ENCODE data around the gene SLC8A3. TPM values are rescaled to one million over a fixed set of nuclear protein-coding genes. Genes with fewer than 3 reads are reported as not detected.

Gene SLC8A3
- polyA plus RNA-seq, 1 of the 3 experiments (the other 2 are of a cell fraction): 0.26 TPM

- DNase-seq: no peak
- TF ChIP-seq REST (IDR thresholded peaks at IDR 0.05; ENCODE audit: low read depth, low read length) (no peak), FOXM1 (IDR thresholded peaks at IDR 0.05; ENCODE audit: low read depth) (no peak)
- H3K27me3 ChIP-seq (ENCODE audit: insufficient read depth): no peaks in the 10 kb centered on the region
- peaks cover 0 to 8% of the 10 kb centered on the region in 2 experiments for H3K36me3 ChIP-seq (replicated peaks in 1 of 2; ENCODE audit: control insufficient read depth in 1 of 2, insufficient read depth in 2 of 2, low read length in 1 of 2)
- ChIA-PET POLR2A (interaction anchor here (0.6 kb wide), 1 partner anchor 23 kb away, joined by 3 read pairs; no protein-coding TSS in a partner anchor), CTCF (interaction anchor here (2.3 kb wide), 1 partner anchor 18 kb away, joined by 9 read pairs; no protein-coding TSS in a partner anchor)
- no peaks in the 10 kb centered on the region for H4K20me1 ChIP-seq (ENCODE audit: insufficient read depth)
- no peaks in the 10 kb centered on the region for H3K79me2 ChIP-seq (ENCODE audit: insufficient read depth)
- H3K4me1 ChIP-seq (ENCODE audit: control insufficient read depth in 1 of 2, insufficient read depth in 2 of 2, low read depth in 1 of 2, low read length in 1 of 2): peaks cover 0 to 44% of the 10 kb centered on the region in 2 experiments; a peak in 2 of 4 replicates
- no peaks in the 10 kb centered on the region for H3K9me3 ChIP-seq
- 0% methylated on average over 1 of the region's 1 CpG for WGBS (ENCODE audit: low lambda C conversion rate)
- no peaks in the 10 kb centered on the region for H3K9me2 ChIP-seq
- no peak overlapping the region for H2AFZ ChIP-seq (ENCODE audit: low read depth)
- H3K4me2 ChIP-seq: no peak overlapping the region
- no peak overlapping the region for H3K9ac ChIP-seq
- H3F3A ChIP-seq (replicated peaks; ENCODE audit: insufficient read depth): no peaks in the 10 kb centered on the region
- H3K4me3 ChIP-seq (ENCODE audit: low read depth in 2 of 2, low read length in 1 of 2): no peak overlapping the region
- H3K27ac ChIP-seq (ENCODE audit: low read depth in 2 of 2, low read length in 1 of 2): peak overlapping the region in 1 of 2 experiments; percentile 97; a peak in 2 of 4 replicates
These were observed 8.0 kb downstream of the SLC8A3 start for GRCh38 chr14:70180718-70181117.

GRCh38 chr14:70177081-70177800 lies 11.5 kb downstream of the SLC8A3 start:
- no peak for TF ChIP-seq IRF3 (IDR thresholded peaks at IDR 0.05; ENCODE audit: low read depth, low read length)
- CTCF ChIA-PET: interaction anchor here (1.2 kb wide), 2 partner anchors 10 to 104 kb away, joined by 3 read pairs; no protein-coding TSS in a partner anchor
- DNase-seq: no peak
- H3K27me3 ChIP-seq (ENCODE audit: insufficient read depth): no peaks in the 10 kb centered on the region
- H2AFZ ChIP-seq (ENCODE audit: low read depth): no peak overlapping the region
- H3K9me3 ChIP-seq: no peaks in the 10 kb centered on the region
- no peaks in the 10 kb centered on the region for H3K79me2 ChIP-seq (ENCODE audit: insufficient read depth)
- no peaks in the 10 kb centered on the region for H3K9me2 ChIP-seq
- H3K4me2 ChIP-seq: no peak overlapping the region
- H3K27ac ChIP-seq (ENCODE audit: low read depth in 2 of 2, low read length in 1 of 2): no peak overlapping the region
- POLR2A ChIA-PET: no interaction called here
- no peak overlapping the region for H3K4me3 ChIP-seq (ENCODE audit: low read depth in 2 of 2, low read length in 1 of 2)
- no peaks in the 10 kb centered on the region for H3F3A ChIP-seq (replicated peaks; ENCODE audit: insufficient read depth)
- 3% methylated on average over 3 of the region's 3 CpGs for WGBS (ENCODE audit: low lambda C conversion rate)
- peaks cover 0 to 35% of the 10 kb centered on the region in 2 experiments; a peak in 2 of 4 replicates for H3K4me1 ChIP-seq (ENCODE audit: control insufficient read depth in 1 of 2, insufficient read depth in 2 of 2, low read depth in 1 of 2, low read length in 1 of 2)
- no peak overlapping the region for H3K9ac ChIP-seq
- H4K20me1 ChIP-seq (ENCODE audit: insufficient read depth): no peaks in the 10 kb centered on the region
- H3K36me3 ChIP-seq (replicated peaks in 1 of 2; ENCODE audit: control insufficient read depth in 1 of 2, insufficient read depth in 2 of 2, low read length in 1 of 2): peaks cover 0 to 8% of the 10 kb centered on the region in 2 experiments

Measured in SK-N-SH (cell line).